ENCODE data around the gene CKAP5. TPM values are rescaled to one million over a fixed set of nuclear protein-coding genes. Genes with fewer than 3 reads are reported as not detected.

The CKAP5 gene
- total RNA-seq, 1 donor from 2014 or later = 193 TPM

- TF ChIP-seq, protein P1, sequence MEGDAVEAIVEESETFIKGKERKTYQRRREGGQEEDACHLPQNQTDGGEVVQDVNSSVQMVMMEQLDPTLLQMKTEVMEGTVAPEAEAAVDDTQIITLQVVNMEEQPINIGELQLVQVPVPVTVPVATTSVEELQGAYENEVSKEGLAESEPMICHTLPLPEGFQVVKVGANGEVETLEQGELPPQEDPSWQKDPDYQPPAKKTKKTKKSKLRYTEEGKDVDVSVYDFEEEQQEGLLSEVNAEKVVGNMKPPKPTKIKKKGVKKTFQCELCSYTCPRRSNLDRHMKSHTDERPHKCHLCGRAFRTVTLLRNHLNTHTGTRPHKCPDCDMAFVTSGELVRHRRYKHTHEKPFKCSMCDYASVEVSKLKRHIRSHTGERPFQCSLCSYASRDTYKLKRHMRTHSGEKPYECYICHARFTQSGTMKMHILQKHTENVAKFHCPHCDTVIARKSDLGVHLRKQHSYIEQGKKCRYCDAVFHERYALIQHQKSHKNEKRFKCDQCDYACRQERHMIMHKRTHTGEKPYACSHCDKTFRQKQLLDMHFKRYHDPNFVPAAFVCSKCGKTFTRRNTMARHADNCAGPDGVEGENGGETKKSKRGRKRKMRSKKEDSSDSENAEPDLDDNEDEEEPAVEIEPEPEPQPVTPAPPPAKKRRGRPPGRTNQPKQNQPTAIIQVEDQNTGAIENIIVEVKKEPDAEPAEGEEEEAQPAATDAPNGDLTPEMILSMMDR (IDR thresholded peaks at IDR 0.05; ENCODE audit: partially characterized antibody, unreplicated experiment) = no peak
- peaks cover under 1% of the 10 kb centered on the region for H3K36me3 Mint-ChIP-seq (ENCODE audit: unreplicated experiment)
Measured at GRCh38 chr11:46892109-46892508, 46.0 kb upstream of the CKAP5 start.

DNA sequence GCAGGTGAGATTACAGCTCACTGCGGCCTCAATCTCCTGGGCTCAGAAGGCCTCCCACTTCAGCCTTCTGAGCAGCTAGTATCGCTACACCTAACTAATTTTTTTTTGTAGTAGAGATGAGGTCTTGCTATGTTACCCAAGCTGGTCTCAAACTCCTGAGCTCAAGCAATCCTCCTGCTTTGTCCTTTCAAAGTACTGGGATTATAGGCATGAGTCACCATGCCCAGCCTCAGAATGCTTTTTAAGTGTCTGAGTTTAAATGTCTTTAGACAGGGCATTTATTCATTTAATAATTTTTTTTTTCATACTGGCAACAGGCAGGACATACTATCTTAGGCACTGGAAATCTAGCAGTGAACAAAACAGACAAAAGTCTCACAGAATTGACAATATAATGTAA, 44.6 kb upstream of the CKAP5 start:
- Mint-ChIP-seq H3K27ac (ENCODE audit: unreplicated experiment) (no peak overlapping the region), H3K27me3 (ENCODE audit: unreplicated experiment) (peaks cover 3% of the 10 kb centered on the region), H3K4me3 (ENCODE audit: unreplicated experiment) (no peak overlapping the region), H3K36me3 (ENCODE audit: unreplicated experiment) (peaks cover 5% of the 10 kb centered on the region), H3K9me3 (ENCODE audit: unreplicated experiment) (peaks cover 5% of the 10 kb centered on the region), H3K4me1 (ENCODE audit: low read depth, unreplicated experiment) (peaks cover 13% of the 10 kb centered on the region)
- no peak for DNase-seq
- TF ChIP-seq, protein P1 (IDR thresholded peaks at IDR 0.05; ENCODE audit: partially characterized antibody, unreplicated experiment) = no peak

More at GRCh38 chr11:46892109-46892508, 46.0 kb upstream of the CKAP5 start:
- no peak for DNase-seq
- Mint-ChIP-seq H3K27ac (ENCODE audit: unreplicated experiment) (no peak overlapping the region), H3K4me3 (ENCODE audit: unreplicated experiment) (no peak overlapping the region), H3K27me3 (ENCODE audit: unreplicated experiment) (peaks cover 3% of the 10 kb centered on the region), H3K9me3 (ENCODE audit: unreplicated experiment) (peaks cover 3% of the 10 kb centered on the region), H3K4me1 (ENCODE audit: low read depth, unreplicated experiment) (peaks cover 21% of the 10 kb centered on the region)

DNA sequence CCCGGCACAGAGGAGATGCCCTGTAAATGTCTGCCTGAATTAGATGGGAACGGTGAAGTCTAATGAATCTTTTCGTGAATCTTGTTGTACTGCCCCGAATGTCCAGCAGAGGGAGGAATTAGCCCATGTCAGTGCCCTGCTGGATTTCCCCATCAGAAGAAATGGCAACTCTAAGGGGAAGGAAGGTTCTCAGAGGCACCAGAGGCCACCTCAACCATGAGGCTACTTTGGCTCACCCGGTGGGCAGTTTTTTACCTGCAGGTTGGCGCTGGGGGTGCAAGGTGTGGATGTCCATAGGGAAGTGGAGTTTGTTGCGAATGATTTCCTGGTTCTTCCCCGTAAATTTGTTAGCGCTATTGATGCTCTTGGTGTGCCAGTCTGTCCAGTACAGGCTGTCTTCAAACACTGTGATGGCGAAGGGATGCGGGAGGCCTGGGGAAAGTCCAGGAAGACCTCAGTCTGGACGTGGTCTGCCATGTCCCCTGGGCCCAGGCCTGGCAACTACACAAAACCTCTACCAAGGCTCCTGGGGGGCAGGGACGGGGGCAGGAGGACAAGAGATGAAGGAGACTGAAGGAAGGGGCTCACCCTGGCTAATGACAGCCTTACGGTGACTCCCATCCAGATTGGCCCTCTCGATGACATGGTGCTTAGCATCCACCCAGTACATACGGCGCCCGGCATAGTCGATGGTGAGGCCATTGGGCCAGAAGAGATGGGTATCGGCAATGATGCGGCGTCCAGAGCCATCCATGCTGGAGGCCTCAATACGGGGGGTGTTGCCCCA, 43.8 kb upstream of the CKAP5 start:
- DNase-seq = peak; percentile 77
- Mint-ChIP-seq H3K27ac (ENCODE audit: unreplicated experiment) (peak overlapping the region; percentile 62), H3K4me1 (ENCODE audit: low read depth, unreplicated experiment) (peaks cover 13% of the 10 kb centered on the region), H3K9me3 (ENCODE audit: unreplicated experiment) (peaks cover 5% of the 10 kb centered on the region), H3K4me3 (ENCODE audit: unreplicated experiment) (no peak overlapping the region), H3K36me3 (ENCODE audit: unreplicated experiment) (peaks cover 5% of the 10 kb centered on the region), H3K27me3 (ENCODE audit: unreplicated experiment) (no peaks in the 10 kb centered on the region)
- TF ChIP-seq, protein P1 (IDR thresholded peaks at IDR 0.05; ENCODE audit: partially characterized antibody, unreplicated experiment) = peak; percentile 89

- peaks cover 13% of the 10 kb centered on the region for H3K4me1 Mint-ChIP-seq (ENCODE audit: low read depth, unreplicated experiment)
- TF ChIP-seq, protein P1 (IDR thresholded peaks at IDR 0.05; ENCODE audit: partially characterized antibody, unreplicated experiment) = no peak
- DNase-seq = no peak
- no peaks in the 10 kb centered on the region for H3K27me3 Mint-ChIP-seq (ENCODE audit: unreplicated experiment)
- H3K4me3 Mint-ChIP-seq (ENCODE audit: unreplicated experiment) = no peak overlapping the region
- peaks cover 5% of the 10 kb centered on the region for H3K9me3 Mint-ChIP-seq (ENCODE audit: unreplicated experiment)
- peaks cover 5% of the 10 kb centered on the region for H3K36me3 Mint-ChIP-seq (ENCODE audit: unreplicated experiment)
- peak overlapping the region; percentile 52 for H3K27ac Mint-ChIP-seq (ENCODE audit: unreplicated experiment)
Measured at GRCh38 chr11:46889251-46889650, 43.2 kb upstream of the CKAP5 start.

GRCh38 chr11:46888636-46889035, 42.6 kb upstream of the CKAP5 start:
- H3K27ac Mint-ChIP-seq (ENCODE audit: unreplicated experiment) = peak overlapping the region; percentile 12
- H3K4me1 Mint-ChIP-seq (ENCODE audit: low read depth, unreplicated experiment) = peaks cover 13% of the 10 kb centered on the region
- DNase-seq = no peak
- TF ChIP-seq, protein P1 (IDR thresholded peaks at IDR 0.05; ENCODE audit: partially characterized antibody, unreplicated experiment) = no peak
- H3K27me3 Mint-ChIP-seq (ENCODE audit: unreplicated experiment) = no peaks in the 10 kb centered on the region
- peaks cover 5% of the 10 kb centered on the region for H3K9me3 Mint-ChIP-seq (ENCODE audit: unreplicated experiment)
- no peak overlapping the region for H3K4me3 Mint-ChIP-seq (ENCODE audit: unreplicated experiment)
- peaks cover 10% of the 10 kb centered on the region for H3K36me3 Mint-ChIP-seq (ENCODE audit: unreplicated experiment)

Data from glutamatergic neuron (in vitro differentiated cells).